K562 (cell line): ENCODE data around the gene ENOX2. TPM values are rescaled to one million over a fixed set of nuclear protein-coding genes. Genes with fewer than 3 reads are reported as not detected.

Experiments
- ATAC-seq: fragments of 200-7000 bp; cut with Tn5 transposase; 3 replicates; pipeline ENCODE4 v1.9.1; 2020; ENCODE audit warnings: moderate library complexity
- BruUV-seq: library from RNA; stranded (reverse); fragments of 400-500 nt; replicated peaks from 2 replicates; lab custom pipeline; 2021; lab: Mats Ljungman, UMichigan
- CTCF ChIA-PET: fragments of 300-600 bp; formaldehyde crosslinking; extraction: SDS; loops from one replicate; lab custom pipeline; 2021; ENCODE audit warnings: low intra/inter-chr PET ratio; lab: Yijun Ruan, JAX
- POLR2A ChIA-PET: fragments of 300-600, 350-650 bp; sonication (Branson Sonifier 250); formaldehyde crosslinking; extraction: SDS; loops from one replicate; lab custom pipeline; 2021; ENCODE audit warnings: antibody characterized with exemption, inconsistent platforms; lab: Yijun Ruan, JAX
- DNase-seq, 4 experiments: peaks; one replicate each; pipeline versions ENCODE4 v3.0.0 to v3.0.0-alpha.2; 2011 to 2018; ENCODE audit warnings: low spot score in 3 of 4, mixed read lengths in 3 of 4; ENCODE audit errors: extremely low read depth in 1 of 4
- FAIRE-seq: peaks from 2 replicates; lab custom pipeline; 2011; peaks lifted over from hg19 to GRCh38; lab: Jason Lieb, UNC
- H2AFZ ChIP-seq: 2 replicates; pipeline ENCODE4 v1.6.0; 2011; ENCODE audit warnings: low read depth, low read length, control low read depth, inconsistent platforms
- H3K27ac ChIP-seq: fragments of 200-600 bp; 3 replicates; pipeline ENCODE4 v1.8.0; 2011; ENCODE audit warnings: low read depth, mild to moderate bottlenecking, control low read depth, inconsistent platforms, low read length, moderate library complexity, mixed read lengths; ENCODE audit errors: extremely low read depth
- H3K27me3 ChIP-seq, 2 experiments: fragments of 300-600 bp in 1 of 2; 2 replicates in 1 of 2; 3 replicates in 1 of 2; pipeline versions ENCODE4 v1.6.0 to v1.8.0; 2011; ENCODE audit warnings: inconsistent platforms in 2 of 2, low read length in 2 of 2, mild to moderate bottlenecking in 1 of 2, mixed read lengths in 1 of 2, moderate library complexity in 1 of 2; ENCODE audit not compliant: control insufficient read depth in 2 of 2, insufficient read depth in 2 of 2
- H3K36me3 ChIP-seq: fragments of 300-600 bp; 3 replicates; pipeline ENCODE4 v1.8.0; 2011; ENCODE audit warnings: mild to moderate bottlenecking, low read length, inconsistent platforms; ENCODE audit not compliant: control insufficient read depth, insufficient read depth
- H3K4me1 ChIP-seq, 2 experiments: fragments of 200-600 bp in 1 of 2; replicated peaks in 1 of 2; 2 replicates in 1 of 2; 3 replicates in 1 of 2; pipeline versions ENCODE4 v1.5.1 to v1.8.0; 2011; ENCODE audit warnings: inconsistent platforms in 2 of 2, low read length in 2 of 2, mild to moderate bottlenecking in 1 of 2, mixed read lengths in 1 of 2, moderate library complexity in 1 of 2; ENCODE audit not compliant: control insufficient read depth in 2 of 2, insufficient read depth in 2 of 2
- H3K4me2 ChIP-seq: 2 replicates; pipeline ENCODE4 v1.6.1; 2011; ENCODE audit warnings: low read length, control low read depth, inconsistent platforms, mixed read lengths; ENCODE audit not compliant: insufficient read depth
- H3K4me3 ChIP-seq: fragments of 200-600 bp; sonication (generic), shearing (Covaris generic); 2 replicates; pipeline ENCODE4 v1.5.1; 2016; ENCODE audit warnings: control low read depth, inconsistent platforms
- H3K79me2 ChIP-seq: fragments of 200-600 bp; 3 replicates; pipeline ENCODE4 v1.8.0; 2011; ENCODE audit warnings: low read length, inconsistent platforms; ENCODE audit not compliant: control insufficient read depth, insufficient read depth
- H3K9ac ChIP-seq, 2 experiments: 2 replicates each; pipeline versions ENCODE4 v1.6.0 to v1.6.1; 2011; ENCODE audit warnings: low read depth in 2 of 2, low read length in 2 of 2, control low read depth in 1 of 2, inconsistent platforms in 1 of 2, mild to moderate bottlenecking in 1 of 2, mixed read lengths in 1 of 2; ENCODE audit not compliant: insufficient read depth in 1 of 2
- H3K9me1 ChIP-seq: one replicate; pipeline ENCODE4 v1.6.0; 2011; ENCODE audit warnings: inconsistent platforms, mild to moderate bottlenecking, low read length, moderate library complexity; ENCODE audit not compliant: control insufficient read depth, insufficient read depth
- H3K9me3 ChIP-seq: replicated peaks from 2 replicates; pipeline ENCODE4 v1.5.1; 2011; ENCODE audit warnings: low read depth, low read length, inconsistent platforms; ENCODE audit not compliant: control insufficient read depth, insufficient read depth
- H4K20me1 ChIP-seq: replicated peaks from 2 replicates; pipeline ENCODE4 v1.6.1; 2011; ENCODE audit warnings: low read length, inconsistent platforms, mixed read lengths; ENCODE audit not compliant: control insufficient read depth, insufficient read depth
- BRCA1 ChIP-seq, 2 experiments: fragments of 450-650 bp in 1 of 2; sonication (generic) in 1 of 2; formaldehyde crosslinking in 1 of 2; IDR thresholded peaks; 2 replicates each; pipeline versions ENCODE4 v1.5.0 to v1.6.1; 2017 to 2020; ENCODE audit warnings: mild to moderate bottlenecking in 1 of 2, missing genetic modification reagents in 1 of 2
- CBFB ChIP-seq: sonication (generic); formaldehyde crosslinking; IDR thresholded peaks from 2 replicates; pipeline ENCODE4 v1.4.0; 2020; ENCODE audit warnings: mild to moderate bottlenecking, missing genetic modification reagents
- GTF2B ChIP-seq: IDR thresholded peaks from 2 replicates; pipeline ENCODE4 v1.6.1; 2011; ENCODE audit not compliant: insufficient read length; ENCODE audit errors: extremely low read depth
- NCOA1 ChIP-seq: fragments of 450-650 bp; IDR thresholded peaks from 2 replicates; pipeline ENCODE4 v1.6.1; 2016; ENCODE audit warnings: low read depth
- RERE ChIP-seq: sonication (generic); formaldehyde crosslinking; IDR thresholded peaks from 2 replicates; pipeline ENCODE4 v1.8.0; 2023; ENCODE audit warnings: missing genetic modification reagents, mild to moderate bottlenecking, borderline replicate concordance
- RFX7 ChIP-seq: fragments of 250-450 bp; sonication (Bioruptor Pico); IDR thresholded peaks from 2 replicates; pipeline ENCODE4 v1.5.1; 2021; ENCODE audit warnings: mild to moderate bottlenecking
- U2AF2 ChIP-seq: fragments of 200-400 bp; formaldehyde crosslinking; optimal IDR thresholded peaks from 2 replicates; pipeline ENCODE3; 2017; ENCODE audit warnings: low read depth, mild to moderate bottlenecking, low read length
- ZNF57 ChIP-seq: fragments of 450-650 bp; formaldehyde crosslinking; IDR thresholded peaks from 2 replicates; pipeline ENCODE4 v1.4.0; 2020; ENCODE audit warnings: mild to moderate bottlenecking, moderate library complexity
- whole genome bisulfite sequencing: fragments of 100-300 bp; shearing (Covaris generic); methylation state at CpG from one replicate; pipeline ENCODE4 v1.1.6; 2016; ENCODE audit warnings: low coverage, mixed read lengths; ENCODE audit not compliant: insufficient coverage; ENCODE audit errors: missing lambda C conversion rate; 5-methylcytosine and 5-hydroxymethylcytosine counted together
- in situ Hi-C: fragments of 300-500 bp; cut with MboI; formaldehyde crosslinking; loops from 4 replicates; pipeline ENCODE4 v1.15.0; 2018; ENCODE audit warnings: inconsistent platforms, mixed read lengths
- intact Hi-C: fragments of 100-400 bp; cut with micrococcal nuclease; formaldehyde crosslinking; loops from 2 replicates; pipeline ENCODE4 v1.14.2; 2022
- polyA plus RNA-seq, 8 experiments: library from polyadenylated mRNA; depleted of rRNA in 4 of 8; stranded (reverse) in 5 of 8; unstranded in 3 of 8; fragments of >200 nt; fragmentation: Nextera tagmentation in 2 of 8; fragmentation: Illumina TruSeq in 1 of 8; extraction: Ambion mirVana in 2 of 8; extraction: Trizol in 1 of 8; gene quantifications; 2 replicates each; pipeline versions ENCODE4 v1.2.1 to v1.2.3, GENCODE V29; 2011 to 2014; ENCODE audit warnings: inconsistent platforms in 1 of 8, missing spikeins in 1 of 8
- total RNA-seq, 7 experiments: library from RNA; depleted of rRNA in 6 of 7; stranded (reverse); fragments of >200 nt in 6 of 7; fragmentation: Illumina TruSeq in 2 of 7; extraction: Trizol in 2 of 7; gene quantifications; 2 replicates each; pipeline versions ENCODE4 v1.2.1 to v1.2.3, GENCODE V29; 2011 to 2021; ENCODE audit warnings: low replicate concordance in 1 of 7

The ENOX2 gene
- total and polyA plus RNA-seq, 9 of the 15 experiments (the other 6 are each of a cell fraction or from before 2014, with no cell fraction given) = 6.1 to 24.0 (median 13.8) TPM

GRCh38 chrX:130669233-130669632 is 233.8 kb downstream of the ENOX2 start:
- Histone ChIP-seq H3K79me2 (no peaks in the 10 kb centered on the region), H4K20me1 (no peaks in the 10 kb centered on the region; the same call in 1 of the 2 replicates), H3K27me3 (no peaks in the 10 kb centered on the region), H3K4me3 (no peak overlapping the region), H3K4me1 (no peaks in the 10 kb centered on the region)
- TF ChIP-seq ZNF57 (CRISPR knock-in tag) (no peak), U2AF2 (no peak), RERE (CRISPR knock-in tag) (no peak), NCOA1 (no peak), RFX7 (CRISPR knock-in tag) (no peak), CBFB (no peak), BRCA1 (IDR thresholded peaks at IDR 0.05) (no peak), BRCA1 (CRISPR knock-in tag; IDR thresholded peaks at IDR 0.05) (no peak), GTF2B (no peak)
- TF ChIP-seq, all 486 proteins: peak for 0
- Histone ChIP-seq H2AFZ (no peak overlapping the region), H3K27ac (no peak overlapping the region), H3K36me3 (peaks cover 3% of the 10 kb centered on the region; the same call in 1 of the 3 replicates), H3K9me1 (no peaks in the 10 kb centered on the region), H3K9ac (no peak overlapping the region), H3K4me2 (no peak overlapping the region), H3K9me3 (no peaks in the 10 kb centered on the region)
- intact Hi-C loops (no loop called here), in situ Hi-C loops (no loop called here)
- ChIA-PET CTCF (no interaction called here), POLR2A (no interaction called here)
- DNase-seq (no peak), FAIRE-seq (no peak), ATAC-seq (no peak)
- WGBS = 31% methylated on average over 1 of the region's 1 CpG
- no TSS peak for BruUV-seq
